GM12872 (cell line): ENCODE data around the gene ZBTB7C.

ENCODE experiments used
- CTCF ChIP-seq: IDR thresholded peaks from 3 replicates; pipeline ENCODE4 v1.5.1; 2011; ENCODE audit warnings: low read depth, mild to moderate bottlenecking, low read length, moderate library complexity; ENCODE audit not compliant: insufficient read depth

Gene ZBTB7C

GRCh38 chr18:48140731-48141130 is 268.5 kb downstream of the ZBTB7C start:
- TF ChIP-seq CTCF: no peak

GRCh38 chr18:48139431-48140347 is 269.5 kb downstream of the ZBTB7C start:
- TF ChIP-seq CTCF: no peak

- TF ChIP-seq CTCF: no peak
Observed at GRCh38 chr18:48138660-48139430, 270.3 kb downstream of the ZBTB7C start.

- no peak for TF ChIP-seq CTCF
Observed at GRCh38 chr18:48138210-48138609, 271.0 kb downstream of the ZBTB7C start.

GRCh38 chr18:48137374-48138081 is 271.7 kb downstream of the ZBTB7C start:
- no peak for TF ChIP-seq CTCF

GRCh38 chr18:48136827-48137373 is 272.3 kb downstream of the ZBTB7C start:
- no peak for TF ChIP-seq CTCF
